ENCODE measurements around the gene RNH1. TPM values are rescaled to one million over a fixed set of nuclear protein-coding genes. Genes with fewer than 3 reads are reported as not detected.

The RNH1 gene
- total and polyA plus RNA-seq, 2 experiments from 2014 or later: 105 to 199 TPM

DNA sequence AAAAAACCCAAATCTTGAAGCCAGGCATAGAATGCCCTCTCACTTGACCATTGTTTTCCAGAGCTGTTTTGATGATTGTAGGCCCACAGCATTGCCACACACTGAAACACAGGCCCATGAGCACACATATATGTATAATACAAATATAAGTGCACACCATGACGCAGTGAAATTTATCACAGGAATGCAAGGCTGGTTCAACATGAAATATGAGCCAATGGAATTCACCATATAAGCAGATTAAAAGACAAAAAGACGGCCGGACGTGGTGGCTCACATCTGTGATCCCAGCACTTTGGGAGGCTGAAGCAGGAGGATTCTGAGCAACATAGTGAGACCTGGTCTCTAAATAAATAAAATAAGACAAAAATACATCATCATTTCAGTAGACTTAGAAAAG, 9.4 kb upstream of the RNH1 start:
- H3K9me3 ChIP-seq (ENCODE audit: low read depth): no peaks in the 10 kb centered on the region
- H3K27ac ChIP-seq: no peak overlapping the region
- H4K20me1 ChIP-seq (ENCODE audit: insufficient read depth, poor library complexity, severe bottlenecking): no peaks in the 10 kb centered on the region
- no peak overlapping the region for H2AFZ ChIP-seq
- H3K27me3 ChIP-seq: no peaks in the 10 kb centered on the region
- no peaks in the 10 kb centered on the region for H3K9me2 ChIP-seq (replicated peaks; ENCODE audit: insufficient read depth)
- H3K4me1 ChIP-seq (ENCODE audit: insufficient read depth): no peaks in the 10 kb centered on the region
- no peaks in the 10 kb centered on the region for H3K36me3 ChIP-seq (replicated peaks; ENCODE audit: insufficient read depth, low read depth)
- TF ChIP-seq EZH2phosphoT487 (IDR thresholded peaks at IDR 0.05; ENCODE audit: low read depth, severe bottlenecking, unreplicated experiment) (no peak), EZH2 (IDR thresholded peaks at IDR 0.05; ENCODE audit: borderline replicate concordance) (no peak)
- TF ChIP-seq, protein P1, sequence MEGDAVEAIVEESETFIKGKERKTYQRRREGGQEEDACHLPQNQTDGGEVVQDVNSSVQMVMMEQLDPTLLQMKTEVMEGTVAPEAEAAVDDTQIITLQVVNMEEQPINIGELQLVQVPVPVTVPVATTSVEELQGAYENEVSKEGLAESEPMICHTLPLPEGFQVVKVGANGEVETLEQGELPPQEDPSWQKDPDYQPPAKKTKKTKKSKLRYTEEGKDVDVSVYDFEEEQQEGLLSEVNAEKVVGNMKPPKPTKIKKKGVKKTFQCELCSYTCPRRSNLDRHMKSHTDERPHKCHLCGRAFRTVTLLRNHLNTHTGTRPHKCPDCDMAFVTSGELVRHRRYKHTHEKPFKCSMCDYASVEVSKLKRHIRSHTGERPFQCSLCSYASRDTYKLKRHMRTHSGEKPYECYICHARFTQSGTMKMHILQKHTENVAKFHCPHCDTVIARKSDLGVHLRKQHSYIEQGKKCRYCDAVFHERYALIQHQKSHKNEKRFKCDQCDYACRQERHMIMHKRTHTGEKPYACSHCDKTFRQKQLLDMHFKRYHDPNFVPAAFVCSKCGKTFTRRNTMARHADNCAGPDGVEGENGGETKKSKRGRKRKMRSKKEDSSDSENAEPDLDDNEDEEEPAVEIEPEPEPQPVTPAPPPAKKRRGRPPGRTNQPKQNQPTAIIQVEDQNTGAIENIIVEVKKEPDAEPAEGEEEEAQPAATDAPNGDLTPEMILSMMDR (IDR thresholded peaks at IDR 0.05; ENCODE audit: poor library complexity): no peak
- no peak overlapping the region for H3K4me3 ChIP-seq
- WGBS (ENCODE audit: low lambda C conversion rate, missing lambda C conversion rate): 89% methylated on average over 4 of the region's 4 CpGs
- H3K4me2 ChIP-seq: no peak overlapping the region
- no peaks in the 10 kb centered on the region for H3K79me2 ChIP-seq
- no peak for DNase-seq (ENCODE audit: low spot score)

DNA sequence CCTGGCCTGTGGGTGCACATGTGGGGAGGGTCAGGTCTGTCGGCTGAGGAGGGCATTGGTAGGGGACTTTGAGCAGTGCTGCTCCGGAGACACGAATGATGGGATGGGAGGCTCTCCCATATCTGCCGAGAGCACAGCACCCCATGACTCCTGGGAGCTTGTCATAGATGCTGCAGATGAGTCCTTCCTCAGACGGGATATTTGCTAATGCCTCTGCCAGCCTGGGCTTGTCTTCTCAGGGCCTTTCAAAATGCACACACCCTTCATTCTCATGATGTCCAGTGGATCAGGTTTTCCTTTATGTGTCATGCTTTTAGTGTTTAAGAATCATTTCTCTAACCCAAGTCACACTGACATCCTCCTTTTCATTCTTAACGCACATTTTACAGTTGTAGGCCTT, 8.1 kb upstream of the RNH1 start:
- H3K27ac ChIP-seq: no peak overlapping the region
- no peaks in the 10 kb centered on the region for H3K4me1 ChIP-seq (ENCODE audit: insufficient read depth)
- no peaks in the 10 kb centered on the region for H4K20me1 ChIP-seq (ENCODE audit: insufficient read depth, poor library complexity, severe bottlenecking)
- H3K9me3 ChIP-seq (ENCODE audit: low read depth): no peaks in the 10 kb centered on the region
- peaks cover 4% of the 10 kb centered on the region for H3K79me2 ChIP-seq
- H3K4me3 ChIP-seq: no peak overlapping the region
- DNase-seq (ENCODE audit: low spot score): no peak
- 93% methylated on average over 6 of the region's 6 CpGs for WGBS (ENCODE audit: low lambda C conversion rate, missing lambda C conversion rate)
- no peak overlapping the region for H3K4me2 ChIP-seq
- no peaks in the 10 kb centered on the region for H3K27me3 ChIP-seq
- H3K9me2 ChIP-seq (replicated peaks; ENCODE audit: insufficient read depth): no peaks in the 10 kb centered on the region
- TF ChIP-seq EZH2phosphoT487 (IDR thresholded peaks at IDR 0.05; ENCODE audit: low read depth, severe bottlenecking, unreplicated experiment) (no peak), EZH2 (IDR thresholded peaks at IDR 0.05; ENCODE audit: borderline replicate concordance) (no peak)
- TF ChIP-seq, protein P1 (IDR thresholded peaks at IDR 0.05; ENCODE audit: poor library complexity): no peak
- H3K36me3 ChIP-seq (replicated peaks; ENCODE audit: insufficient read depth, low read depth): no peaks in the 10 kb centered on the region
- no peak overlapping the region for H2AFZ ChIP-seq

DNA sequence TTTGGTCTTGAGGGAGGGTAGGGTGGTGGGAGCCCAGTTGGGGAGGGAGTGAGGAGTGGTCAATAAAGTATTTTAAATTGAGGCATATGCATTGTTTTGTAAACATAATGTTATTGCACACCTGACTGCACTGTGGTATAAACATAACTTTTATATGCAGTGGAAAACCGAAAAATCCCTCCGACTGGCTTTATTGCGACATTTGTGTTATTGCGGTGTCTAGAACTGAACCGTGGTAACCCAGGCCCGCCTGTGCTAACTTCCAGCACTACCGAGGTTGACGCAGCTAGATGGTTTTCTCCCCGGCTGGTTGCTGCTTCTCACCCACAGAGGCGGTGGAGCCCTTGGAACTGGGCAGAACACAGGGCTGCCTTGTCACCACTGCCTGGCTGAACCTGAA, 7.6 kb upstream of the RNH1 start:
- Histone ChIP-seq H3K79me2 (peaks cover 4% of the 10 kb centered on the region), H3K27ac (no peak overlapping the region), H2AFZ (no peak overlapping the region), H4K20me1 (ENCODE audit: insufficient read depth, poor library complexity, severe bottlenecking) (no peaks in the 10 kb centered on the region), H3K27me3 (no peaks in the 10 kb centered on the region), H3K4me2 (no peak overlapping the region), H3K36me3 (replicated peaks; ENCODE audit: insufficient read depth, low read depth) (no peaks in the 10 kb centered on the region), H3K4me1 (ENCODE audit: insufficient read depth) (no peaks in the 10 kb centered on the region), H3K4me3 (no peak overlapping the region), H3K9me2 (replicated peaks; ENCODE audit: insufficient read depth) (no peaks in the 10 kb centered on the region), H3K9me3 (ENCODE audit: low read depth) (no peaks in the 10 kb centered on the region)
- WGBS (ENCODE audit: low lambda C conversion rate, missing lambda C conversion rate): 97% methylated on average over 10 of the region's 10 CpGs
- no peak for DNase-seq (ENCODE audit: low spot score)
- TF ChIP-seq, protein P1 (IDR thresholded peaks at IDR 0.05; ENCODE audit: poor library complexity): no peak
- TF ChIP-seq EZH2phosphoT487 (IDR thresholded peaks at IDR 0.05; ENCODE audit: low read depth, severe bottlenecking, unreplicated experiment) (no peak), EZH2 (IDR thresholded peaks at IDR 0.05; ENCODE audit: borderline replicate concordance) (no peak)
